OCI-LY7 (cell line): Measurements from ENCODE around the gene SALL3.

ENCODE experiments used
- EZH2phosphoT487 ChIP-seq: fragments of 200-600 bp; sonication (generic); IDR thresholded peaks from 2 replicates; pipeline ENCODE4 v1.6.1; 2018; ENCODE audit warnings: low read depth, borderline replicate concordance, mild to moderate bottlenecking, mixed run types, antibody characterized with exemption, low read length, moderate library complexity, mixed read lengths
- TF ChIP-seq, protein P1 (sequence below): fragments of 200-600 bp; sonication (generic); conservative IDR thresholded peaks from 2 replicates; pipeline ENCODE4 v1.5.1; 2014; ENCODE audit warnings: mild to moderate bottlenecking, antibody characterized with exemption, low read length, moderate library complexity, mixed read lengths

DNA sequence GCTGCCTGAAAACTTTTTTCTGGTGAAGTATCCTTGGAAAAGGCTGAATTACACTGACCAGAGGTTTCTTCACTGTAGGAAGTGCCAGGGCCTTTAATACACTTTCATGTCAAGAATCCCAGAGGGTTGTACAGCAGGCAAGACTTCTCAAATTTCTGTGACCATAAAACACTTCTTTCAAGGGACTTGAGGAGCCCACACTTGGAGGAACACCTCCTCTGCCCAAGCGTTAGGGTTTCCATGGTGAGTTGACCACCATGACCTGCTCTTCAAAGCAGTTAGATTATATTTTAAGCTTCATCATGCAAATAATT lies 12.9 kb upstream of the SALL3 start:
- TF ChIP-seq, protein P1, sequence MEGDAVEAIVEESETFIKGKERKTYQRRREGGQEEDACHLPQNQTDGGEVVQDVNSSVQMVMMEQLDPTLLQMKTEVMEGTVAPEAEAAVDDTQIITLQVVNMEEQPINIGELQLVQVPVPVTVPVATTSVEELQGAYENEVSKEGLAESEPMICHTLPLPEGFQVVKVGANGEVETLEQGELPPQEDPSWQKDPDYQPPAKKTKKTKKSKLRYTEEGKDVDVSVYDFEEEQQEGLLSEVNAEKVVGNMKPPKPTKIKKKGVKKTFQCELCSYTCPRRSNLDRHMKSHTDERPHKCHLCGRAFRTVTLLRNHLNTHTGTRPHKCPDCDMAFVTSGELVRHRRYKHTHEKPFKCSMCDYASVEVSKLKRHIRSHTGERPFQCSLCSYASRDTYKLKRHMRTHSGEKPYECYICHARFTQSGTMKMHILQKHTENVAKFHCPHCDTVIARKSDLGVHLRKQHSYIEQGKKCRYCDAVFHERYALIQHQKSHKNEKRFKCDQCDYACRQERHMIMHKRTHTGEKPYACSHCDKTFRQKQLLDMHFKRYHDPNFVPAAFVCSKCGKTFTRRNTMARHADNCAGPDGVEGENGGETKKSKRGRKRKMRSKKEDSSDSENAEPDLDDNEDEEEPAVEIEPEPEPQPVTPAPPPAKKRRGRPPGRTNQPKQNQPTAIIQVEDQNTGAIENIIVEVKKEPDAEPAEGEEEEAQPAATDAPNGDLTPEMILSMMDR = no peak
- no peak for TF ChIP-seq EZH2phosphoT487
